GM12892 (cell line): ENCODE data around the gene NYAP1.

Experiments
- POLR2A ChIP-seq: IDR thresholded peaks from 2 replicates; pipeline ENCODE4 v1.6.1; 2011; ENCODE audit warnings: low read depth, low read length, control low read depth
- POLR2AphosphoS5 ChIP-seq: IDR thresholded peaks from 2 replicates; pipeline ENCODE4 v1.6.1; 2011; ENCODE audit warnings: low read depth, low read length, control low read depth
- TAF1 ChIP-seq: IDR thresholded peaks from 2 replicates; pipeline ENCODE4 v1.6.1; 2011; ENCODE audit warnings: low read depth, mild to moderate bottlenecking, control low read depth, low read length, borderline replicate concordance

- TF ChIP-seq POLR2A: peak; percentile 74; the same call in 1 of the 2 replicates
- no peak for TF ChIP-seq POLR2AphosphoS5
- peak; percentile 24; the same call in 1 of the 2 replicates for TF ChIP-seq TAF1
Measured at GRCh38 chr7:100538654-100539435, 55.1 kb downstream of the NYAP1 start, which contains the start of gene AGFG2.
